ENCODE results near the gene PRR13. TPM values are rescaled to one million over a fixed set of nuclear protein-coding genes. Genes with fewer than 3 reads are reported as not detected.

Gene PRR13
- total RNA-seq, 3 donors from 2014 or later: 57.1 to 65.1 (median 61.0) TPM

- H3K36me3 ChIP-seq: no peaks in the 10 kb centered on the region
Measured at GRCh38 chr12:53484686-53485575, 43.4 kb downstream of the PRR13 start.

GRCh38 chr12:53485955-53486735, 44.6 kb downstream of the PRR13 start:
- TF ChIP-seq POLR2AphosphoS5 (IDR thresholded peaks at IDR 0.05) (no peak), CTCF (IDR thresholded peaks at IDR 0.05) (no peak), POLR2A (IDR thresholded peaks at IDR 0.05) (no peak)
- Histone ChIP-seq H3K9me3 (no peaks in the 10 kb centered on the region), H3K27ac (no peak overlapping the region), H3K4me3 (no peak overlapping the region), H3K4me1 (no peaks in the 10 kb centered on the region), H3K36me3 (no peaks in the 10 kb centered on the region), H3K27me3 (no peaks in the 10 kb centered on the region)
- intact Hi-C loops (cut with DNase I; ENCODE audit: low total_unique reads): no loop called here
- no peak for DNase-seq (ENCODE audit: low spot score in 2 of 2)

More at GRCh38 chr12:53484686-53485575, 43.4 kb downstream of the PRR13 start:
- H3K27ac ChIP-seq: no peak overlapping the region
- no peak overlapping the region for H3K4me3 ChIP-seq
- H3K27me3 ChIP-seq: no peaks in the 10 kb centered on the region
- H3K4me1 ChIP-seq: no peaks in the 10 kb centered on the region
- intact Hi-C loops (cut with DNase I; ENCODE audit: low total_unique reads): loop anchor here (1.0 kb wide), 1 partner anchor 16 kb away; no protein-coding TSS in a partner anchor
- H3K9me3 ChIP-seq: no peaks in the 10 kb centered on the region
- TF ChIP-seq POLR2A (IDR thresholded peaks at IDR 0.05) (no peak), POLR2AphosphoS5 (IDR thresholded peaks at IDR 0.05) (no peak), CTCF (IDR thresholded peaks at IDR 0.05) (no peak)
- no peak for DNase-seq (ENCODE audit: low spot score in 2 of 2)

- no peak for DNase-seq (ENCODE audit: low spot score in 2 of 2)
- intact Hi-C loops (cut with DNase I; ENCODE audit: low total_unique reads): no loop called here
- Histone ChIP-seq H3K4me1 (no peaks in the 10 kb centered on the region), H3K9me3 (no peaks in the 10 kb centered on the region), H3K4me3 (no peak overlapping the region), H3K27me3 (no peaks in the 10 kb centered on the region), H3K27ac (no peak overlapping the region), H3K36me3 (no peaks in the 10 kb centered on the region)
- TF ChIP-seq CTCF (IDR thresholded peaks at IDR 0.05) (no peak), POLR2A (IDR thresholded peaks at IDR 0.05) (no peak), POLR2AphosphoS5 (IDR thresholded peaks at IDR 0.05) (no peak)
Measured at GRCh38 chr12:53486736-53487487, 45.4 kb downstream of the PRR13 start.

GRCh38 chr12:53489242-53489864, 47.8 kb downstream of the PRR13 start:
- intact Hi-C loops (cut with DNase I; ENCODE audit: low total_unique reads): no loop called here
- TF ChIP-seq CTCF (IDR thresholded peaks at IDR 0.05) (no peak), POLR2AphosphoS5 (IDR thresholded peaks at IDR 0.05) (no peak), POLR2A (IDR thresholded peaks at IDR 0.05) (no peak)
- H3K36me3 ChIP-seq: no peaks in the 10 kb centered on the region
- H3K27ac ChIP-seq: no peak overlapping the region
- no peak for DNase-seq (ENCODE audit: low spot score in 2 of 2)
- H3K4me1 ChIP-seq: peaks cover 0 to 8% of the 10 kb centered on the region in 2 donors
- no peak overlapping the region for H3K4me3 ChIP-seq
- no peaks in the 10 kb centered on the region for H3K9me3 ChIP-seq
- no peaks in the 10 kb centered on the region for H3K27me3 ChIP-seq
